Tibial nerve (tissue), 4 donors: ENCODE results near the gene CFAP299. TPM values are rescaled to one million over a fixed set of nuclear protein-coding genes. Genes with fewer than 3 reads are reported as not detected.

Experiments
- DNase-seq, 2 donors: peaks; one replicate each; pipeline ENCODE4 v3.0.0-alpha.2; 2019; ENCODE audit warnings: low spot score in 2 of 2
- H3K27ac ChIP-seq, 4 donors: fragments of 200-600 bp; sonication (generic) in 3 of 4; one replicate each; pipeline ENCODE4 v1.5.1; 2017 to 2019; ENCODE audit warnings: mild to moderate bottlenecking in 1 of 4
- H3K27me3 ChIP-seq, 2 donors: fragments of 200-600 bp; sonication (generic) in 1 of 2; one replicate each; pipeline versions ENCODE4 v1.5.1 to v1.6.0; 2017 to 2019
- H3K36me3 ChIP-seq, 3 donors: fragments of 200-600 bp; sonication (generic); one replicate each; pipeline ENCODE4 v1.5.1; 2018 to 2019
- H3K4me1 ChIP-seq, 4 donors: fragments of 200-600 bp; sonication (generic) in 3 of 4; one replicate each; pipeline ENCODE4 v1.5.1; 2017 to 2019
- H3K4me3 ChIP-seq, 4 donors: fragments of 200-600 bp; sonication (generic) in 3 of 4; one replicate each; pipeline ENCODE4 v1.5.1; 2017 to 2019; ENCODE audit warnings: mild to moderate bottlenecking in 1 of 4, moderate library complexity in 1 of 4
- H3K9me3 ChIP-seq, 4 donors: fragments of 200-600 bp; sonication (generic) in 3 of 4; one replicate each; pipeline ENCODE4 v1.5.1; 2017 to 2019
- EP300 ChIP-seq, 2 donors: sonication (generic); formaldehyde crosslinking; IDR thresholded peaks; one replicate each; pipeline ENCODE4 v1.6.1; 2017; ENCODE audit warnings: antibody characterized with exemption in 2 of 2, mild to moderate bottlenecking in 1 of 2
- POLR2A ChIP-seq, 2 donors: fragments of 450-650 bp; IDR thresholded peaks; one replicate each; pipeline ENCODE4 v1.6.1; 2017; ENCODE audit warnings: antibody characterized with exemption in 2 of 2, mild to moderate bottlenecking in 2 of 2, moderate library complexity in 2 of 2
- WGBS, 2 donors: methylation state at CpG; one replicate each; pipeline ENCODE4 v1.1.5; 2018; 5-methylcytosine and 5-hydroxymethylcytosine counted together
- total RNA-seq, 4 donors: library from RNA; depleted of rRNA; stranded (reverse); fragments of >200 nt; gene quantifications; one replicate each; pipeline ENCODE4 v1.1.0, GENCODE V29; 2016
- TF ChIP-seq, protein P1 (sequence below), 5 experiments: fragments of 200-600 bp in 3 of 5; fragments of 450-650 bp in 2 of 5; sonication (generic) in 3 of 5; IDR thresholded peaks; one replicate each; pipeline ENCODE4 v1.5.1; 2016 to 2019; ENCODE audit warnings: antibody characterized with exemption in 5 of 5, mild to moderate bottlenecking in 3 of 5, moderate library complexity in 2 of 5

Gene CFAP299
- total RNA-seq, 4 donors from 2014 or later: under 0.01 to 0.87 (median 0.39) TPM; not detected in 1

GRCh38 chr4:80587871-80588385 is 252.4 kb downstream of the CFAP299 start:
- H3K27me3 ChIP-seq: no peaks in the 10 kb centered on the region
- H3K4me1 ChIP-seq: no peaks in the 10 kb centered on the region
- H3K36me3 ChIP-seq: no peaks in the 10 kb centered on the region
- WGBS, 2 donors: 84 to 91% methylated on average over 2 of the region's 2 CpGs
- DNase-seq: no peak
- no peak overlapping the region for H3K27ac ChIP-seq
- no peak overlapping the region for H3K4me3 ChIP-seq
- no peaks in the 10 kb centered on the region for H3K9me3 ChIP-seq
- no peak for TF ChIP-seq POLR2A (IDR thresholded peaks at IDR 0.05)
- no peak for TF ChIP-seq EP300 (IDR thresholded peaks at IDR 0.05)
- TF ChIP-seq, protein P1, sequence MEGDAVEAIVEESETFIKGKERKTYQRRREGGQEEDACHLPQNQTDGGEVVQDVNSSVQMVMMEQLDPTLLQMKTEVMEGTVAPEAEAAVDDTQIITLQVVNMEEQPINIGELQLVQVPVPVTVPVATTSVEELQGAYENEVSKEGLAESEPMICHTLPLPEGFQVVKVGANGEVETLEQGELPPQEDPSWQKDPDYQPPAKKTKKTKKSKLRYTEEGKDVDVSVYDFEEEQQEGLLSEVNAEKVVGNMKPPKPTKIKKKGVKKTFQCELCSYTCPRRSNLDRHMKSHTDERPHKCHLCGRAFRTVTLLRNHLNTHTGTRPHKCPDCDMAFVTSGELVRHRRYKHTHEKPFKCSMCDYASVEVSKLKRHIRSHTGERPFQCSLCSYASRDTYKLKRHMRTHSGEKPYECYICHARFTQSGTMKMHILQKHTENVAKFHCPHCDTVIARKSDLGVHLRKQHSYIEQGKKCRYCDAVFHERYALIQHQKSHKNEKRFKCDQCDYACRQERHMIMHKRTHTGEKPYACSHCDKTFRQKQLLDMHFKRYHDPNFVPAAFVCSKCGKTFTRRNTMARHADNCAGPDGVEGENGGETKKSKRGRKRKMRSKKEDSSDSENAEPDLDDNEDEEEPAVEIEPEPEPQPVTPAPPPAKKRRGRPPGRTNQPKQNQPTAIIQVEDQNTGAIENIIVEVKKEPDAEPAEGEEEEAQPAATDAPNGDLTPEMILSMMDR (IDR thresholded peaks at IDR 0.05): no peak

GRCh38 chr4:80592950-80593349 is 257.4 kb downstream of the CFAP299 start:
- no peaks in the 10 kb centered on the region for H3K36me3 ChIP-seq
- no peak overlapping the region for H3K4me3 ChIP-seq
- H3K9me3 ChIP-seq: no peaks in the 10 kb centered on the region
- WGBS, 2 donors: 40 to 54% methylated on average over 2 of the region's 2 CpGs
- TF ChIP-seq POLR2A (IDR thresholded peaks at IDR 0.05): no peak
- no peak for TF ChIP-seq EP300 (IDR thresholded peaks at IDR 0.05)
- TF ChIP-seq, protein P1 (IDR thresholded peaks at IDR 0.05): no peak
- no peak for DNase-seq
- H3K27me3 ChIP-seq: no peaks in the 10 kb centered on the region
- no peak overlapping the region for H3K27ac ChIP-seq
- H3K4me1 ChIP-seq: no peaks in the 10 kb centered on the region

- no peak overlapping the region for H3K4me3 ChIP-seq
- 93 to 96% methylated on average over 2 of the region's 2 CpGs for WGBS, 2 donors
- no peak for DNase-seq
- no peaks in the 10 kb centered on the region for H3K36me3 ChIP-seq
- no peak for TF ChIP-seq EP300 (IDR thresholded peaks at IDR 0.05)
- no peak for TF ChIP-seq POLR2A (IDR thresholded peaks at IDR 0.05)
- TF ChIP-seq, protein P1 (IDR thresholded peaks at IDR 0.05): no peak
- no peaks in the 10 kb centered on the region for H3K9me3 ChIP-seq
- no peaks in the 10 kb centered on the region for H3K4me1 ChIP-seq
- no peak overlapping the region for H3K27ac ChIP-seq
- no peaks in the 10 kb centered on the region for H3K27me3 ChIP-seq
These were observed 259.2 kb downstream of the CFAP299 start for GRCh38 chr4:80594701-80595100.

GRCh38 chr4:80608281-80608980 is 272.9 kb downstream of the CFAP299 start:
- Histone ChIP-seq H3K4me1 (peaks cover 0 to 9% (median 4%) of the 10 kb centered on the region in 4 donors), H3K4me3 (no peak overlapping the region), H3K27ac (no peak overlapping the region), H3K36me3 (no peaks in the 10 kb centered on the region), H3K27me3 (no peaks in the 10 kb centered on the region), H3K9me3 (no peaks in the 10 kb centered on the region)
- no peak for TF ChIP-seq POLR2A (IDR thresholded peaks at IDR 0.05)
- TF ChIP-seq, protein P1 (IDR thresholded peaks at IDR 0.05): no peak
- no peak for TF ChIP-seq EP300 (IDR thresholded peaks at IDR 0.05)
- 47 to 56% methylated on average over 3 of the region's 3 CpGs for WGBS, 2 donors
- no peak for DNase-seq

DNA sequence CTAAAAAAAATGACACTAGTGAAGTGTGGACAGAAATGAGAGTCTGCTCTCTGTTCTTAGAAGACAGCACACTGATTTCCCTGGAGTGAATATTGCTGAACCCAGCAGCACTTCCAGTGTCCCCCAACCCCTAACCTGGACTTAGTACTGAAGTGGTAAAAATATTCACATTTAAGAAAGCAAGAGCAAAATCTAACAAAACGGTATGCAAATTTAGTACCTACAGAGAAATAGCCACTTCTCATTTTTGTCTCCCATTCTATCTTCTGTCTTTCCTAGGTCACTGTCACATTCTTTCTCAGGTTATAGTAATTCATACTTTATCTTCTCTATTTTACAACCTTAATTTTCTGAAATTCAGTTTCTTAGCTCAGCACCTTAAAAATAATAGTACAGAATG is 274.7 kb downstream of the CFAP299 start:
- no peaks in the 10 kb centered on the region for H3K27me3 ChIP-seq
- no peaks in the 10 kb centered on the region for H3K9me3 ChIP-seq
- DNase-seq: no peak
- H3K4me3 ChIP-seq: no peak overlapping the region
- no peak for TF ChIP-seq POLR2A (IDR thresholded peaks at IDR 0.05)
- TF ChIP-seq, protein P1 (IDR thresholded peaks at IDR 0.05): no peak
- TF ChIP-seq EP300 (IDR thresholded peaks at IDR 0.05): no peak
- WGBS, 2 donors: 94% methylated on average over 1 of the region's 1 CpG
- H3K27ac ChIP-seq: no peak overlapping the region
- peaks cover 0 to 9% (median 4%) of the 10 kb centered on the region in 4 donors for H3K4me1 ChIP-seq
- no peaks in the 10 kb centered on the region for H3K36me3 ChIP-seq
